Lung (tissue), 12 donors: ENCODE data around the gene CIAO3. TPM values are rescaled to one million over a fixed set of nuclear protein-coding genes. Genes with fewer than 3 reads are reported as not detected.

ENCODE experiments used
- ATAC-seq: fragments of 200-7000 bp; cut with Tn5 transposase; one replicate; pipeline ENCODE4 v1.9.1; 2020; ENCODE audit warnings: moderate number of reproducible peaks; ENCODE audit not compliant: insufficient read depth, low FRiP score
- DNase-seq, 3 donors: peaks; one replicate each; pipeline ENCODE4 v3.0.0-alpha.2; 2013 to 2017
- H3K27ac ChIP-seq, 2 donors: one replicate each; pipeline ENCODE4 v1.5.1; 2013; ENCODE audit warnings: mild to moderate bottlenecking in 2 of 2, moderate library complexity in 2 of 2, control low read depth in 1 of 2, inconsistent platforms in 1 of 2, low read depth in 1 of 2, low read length in 1 of 2
- H3K27me3 ChIP-seq, 3 donors: one replicate each; pipeline ENCODE4 v1.5.1; 2013; ENCODE audit warnings: low read length in 2 of 3; ENCODE audit not compliant: control insufficient read depth in 3 of 3, insufficient read depth in 3 of 3
- H3K36me3 ChIP-seq, 4 donors: one replicate each; pipeline ENCODE4 v1.5.1; 2013; ENCODE audit warnings: low read length in 4 of 4, mild to moderate bottlenecking in 1 of 4, moderate library complexity in 1 of 4; ENCODE audit not compliant: control insufficient read depth in 4 of 4, insufficient read depth in 4 of 4
- H3K4me1 ChIP-seq, 5 donors: one replicate each; pipeline ENCODE4 v1.5.1; 2013; ENCODE audit warnings: low read length in 5 of 5, mild to moderate bottlenecking in 2 of 5, moderate library complexity in 1 of 5; ENCODE audit not compliant: control insufficient read depth in 5 of 5, insufficient read depth in 5 of 5
- H3K4me3 ChIP-seq: one replicate; pipeline ENCODE4 v1.5.1; 2013; ENCODE audit warnings: mild to moderate bottlenecking, control low read depth, moderate library complexity
- H3K9ac ChIP-seq, 2 donors: one replicate each; pipeline ENCODE4 v1.5.1; 2013; ENCODE audit warnings: low read length in 2 of 2, control low read depth in 1 of 2; ENCODE audit not compliant: insufficient read depth in 1 of 2
- H3K9me3 ChIP-seq, 4 donors: one replicate each; pipeline ENCODE4 v1.5.1; 2013; ENCODE audit warnings: low read length in 3 of 4, mild to moderate bottlenecking in 1 of 4, moderate library complexity in 1 of 4; ENCODE audit not compliant: control insufficient read depth in 4 of 4, insufficient read depth in 3 of 4
- CTCF ChIP-seq: IDR thresholded peaks from 2 replicates; pipeline ENCODE4 v1.5.1; 2012; ENCODE audit warnings: mild to moderate bottlenecking; ENCODE audit errors: control extremely low read depth, extremely low read depth
- WGBS, 2 donors: extraction: QIAGEN DNeasy Blood & Tissue Kit; methylation state at CpG; one replicate each; pipeline ENCODE4 v1.1.7; 2013; 5-methylcytosine and 5-hydroxymethylcytosine counted together
- polyA plus RNA-seq, 2 donors: library from polyadenylated mRNA; stranded (reverse); fragments of 200-250 nt; gene quantifications; one replicate each; pipeline ENCODE4 v1.2.1, GENCODE V29; 2013
- total RNA-seq, 2 donors: library from RNA; depleted of rRNA in 1 of 2; stranded (reverse); fragments of >200 nt in 1 of 2; gene quantifications; one replicate each; pipeline ENCODE4 v1.2.1, GENCODE V29; 2014 to 2021
- donor health status: control.
- donor health status: control.
- donor health status: Bipolar disorder and iron deficiency.
- donor health status: healthy.
- donor health status: DM: yes; HTN: yes; CAD: no.

CIAO3 gene
- total and polyA plus RNA-seq, 4 donors: 21.0 to 40.6 (median 30.7) TPM

- H3K9ac ChIP-seq: no peak overlapping the region
- DNase-seq: peak in 2 of 3 donors; percentile 28 to 46
- H3K27me3 ChIP-seq: no peaks in the 10 kb centered on the region
- no peak overlapping the region for H3K4me3 ChIP-seq
- no peak for ATAC-seq
- peak; percentile 51 for TF ChIP-seq CTCF
- H3K36me3 ChIP-seq: peaks cover 0 to 10% (median 2%) of the 10 kb centered on the region in 4 donors
- peaks cover 0 to 23% (median 4%) of the 10 kb centered on the region in 5 donors for H3K4me1 ChIP-seq
- WGBS, 2 donors: 67 to 73% methylated on average over 53 to 58 of the region's 58 CpGs
- H3K27ac ChIP-seq: no peak overlapping the region
- H3K9me3 ChIP-seq: no peaks in the 10 kb centered on the region
Observed at GRCh38 chr16:785563-786535, 45.1 kb upstream of the CIAO3 start.

GRCh38 chr16:784431-784830 lies 43.6 kb upstream of the CIAO3 start:
- no peak for TF ChIP-seq CTCF
- no peak for DNase-seq
- Histone ChIP-seq H3K4me3 (no peak overlapping the region), H3K9ac (no peak overlapping the region), H3K27me3 (peaks cover 0 to 5% (median 0%) of the 10 kb centered on the region in 3 donors), H3K4me1 (peaks cover 0 to 20% (median 4%) of the 10 kb centered on the region in 5 donors), H3K36me3 (peaks cover 0 to 8% (median 2%) of the 10 kb centered on the region in 4 donors), H3K9me3 (peaks cover 0 to 2% (median 0%) of the 10 kb centered on the region in 4 donors), H3K27ac (no peak overlapping the region)
- 94 to 97% methylated on average over 19 of the region's 19 CpGs for WGBS, 2 donors
- no peak for ATAC-seq

GRCh38 chr16:783404-784161 lies 42.8 kb upstream of the CIAO3 start:
- H3K9ac ChIP-seq: no peak overlapping the region
- no peak for ATAC-seq
- peaks cover 0 to 5% (median 0%) of the 10 kb centered on the region in 3 donors for H3K27me3 ChIP-seq
- H3K4me3 ChIP-seq: no peak overlapping the region
- H3K36me3 ChIP-seq: peaks cover 0 to 8% (median 2%) of the 10 kb centered on the region in 4 donors
- 47 to 59% methylated on average over 17 of the region's 17 CpGs for WGBS, 2 donors
- H3K27ac ChIP-seq: no peak overlapping the region
- peak in 1 of 3 donors; percentile 17 for DNase-seq
- peaks cover 0 to 2% (median 0%) of the 10 kb centered on the region in 4 donors for H3K9me3 ChIP-seq
- no peak for TF ChIP-seq CTCF
- H3K4me1 ChIP-seq: peaks cover 0 to 13% (median 4%) of the 10 kb centered on the region in 5 donors
